K562 (cell line): Measurements from ENCODE around the gene HSPA6. TPM values are rescaled to one million over a fixed set of nuclear protein-coding genes. Genes with fewer than 3 reads are reported as not detected.
A peak's percentile ranks its signal among the peaks of the same experiment; 100 is the strongest.

Source experiments
- HDAC2 ChIP-seq: fragments of 450-650 bp; IDR thresholded peaks from 2 replicates; pipeline ENCODE4 v1.6.1; 2016; ENCODE audit warnings: mild to moderate bottlenecking
- HDAC3 ChIP-seq: fragments of 450-650 bp; IDR thresholded peaks from 2 replicates; pipeline ENCODE4 v1.6.1; 2018; ENCODE audit warnings: borderline replicate concordance, mild to moderate bottlenecking, moderate library complexity; ENCODE audit not compliant: partially characterized antibody
- NCOR1 ChIP-seq: fragments of 450-650 bp; IDR thresholded peaks from 2 replicates; pipeline ENCODE4 v1.6.1; 2016; ENCODE audit warnings: mild to moderate bottlenecking, moderate library complexity
- PCBP2 ChIP-seq: fragments of 200-400 bp; formaldehyde crosslinking; IDR thresholded peaks from 2 replicates; pipeline ENCODE4 v1.6.1; 2018; ENCODE audit warnings: low read length, low read depth, mild to moderate bottlenecking, moderate library complexity; ENCODE audit not compliant: poor library complexity, severe bottlenecking
- PKNOX1 ChIP-seq: fragments of 450-650 bp; IDR thresholded peaks from 2 replicates; pipeline ENCODE4 v1.6.1; 2016
- POLR2A ChIP-seq: fragments of 450-650 bp; conservative IDR thresholded peaks from 2 replicates; pipeline ENCODE4 v1.6.1; 2016
- SIN3A ChIP-seq, 2 experiments: fragments of 150-350 bp in 1 of 2; IDR thresholded peaks; 2 replicates each; pipeline ENCODE4 v1.6.1; 2011 to 2016; ENCODE audit warnings: borderline replicate concordance in 2 of 2, low read depth in 2 of 2, low read length in 2 of 2, mild to moderate bottlenecking in 2 of 2, moderate library complexity in 2 of 2; ENCODE audit not compliant: control insufficient read depth in 1 of 2
- SMAD4 ChIP-seq: fragments of 250-450 bp; sonication (Bioruptor Pico); conservative IDR thresholded peaks from 2 replicates; pipeline ENCODE4 v1.8.0; 2021; ENCODE audit warnings: inconsistent platforms, mild to moderate bottlenecking, moderate library complexity
- SMARCA4 ChIP-seq: fragments of 450-650 bp; IDR thresholded peaks from 2 replicates; pipeline ENCODE4 v1.6.1; 2016
- SMARCE1 ChIP-seq: fragments of 450-650 bp; IDR thresholded peaks from 2 replicates; pipeline ENCODE4 v1.7.1; 2016; ENCODE audit warnings: mild to moderate bottlenecking
- SRSF3 ChIP-seq: fragments of 200-400 bp; formaldehyde crosslinking; IDR thresholded peaks from 2 replicates; pipeline ENCODE4 v1.6.1; 2016; ENCODE audit warnings: mild to moderate bottlenecking, low read length, moderate library complexity; ENCODE audit not compliant: insufficient read depth
- THRAP3 ChIP-seq: fragments of 450-650 bp; IDR thresholded peaks from 2 replicates; pipeline ENCODE4 v1.6.1; 2016; ENCODE audit warnings: mild to moderate bottlenecking, inconsistent platforms, borderline replicate concordance
- TRIM24 ChIP-seq, 2 experiments: fragments of 450-650 bp; IDR thresholded peaks; 2 replicates each; pipeline ENCODE4 v1.6.1; 2016
- YY1 ChIP-seq, 3 experiments: IDR thresholded peaks; 2 replicates each; pipeline ENCODE4 v1.6.1; 2011; ENCODE audit warnings: low read length in 2 of 3, mild to moderate bottlenecking in 2 of 3, moderate library complexity in 2 of 3, borderline replicate concordance in 1 of 3, control low read depth in 1 of 3, low read depth in 1 of 3; ENCODE audit not compliant: insufficient read depth in 3 of 3, insufficient replicate concordance in 2 of 3, control insufficient read depth in 1 of 3, insufficient read length in 1 of 3; ENCODE audit errors: extremely low read depth in 1 of 3
- ZBTB11 ChIP-seq, 3 experiments: fragments of 200-800 bp in 1 of 3; fragments of 250-450 bp in 1 of 3; fragments of 450-650 bp in 1 of 3; sonication (Bioruptor Pico) in 1 of 3; sonication (Bioruptor generic) in 1 of 3; formaldehyde crosslinking in 1 of 3; IDR thresholded peaks; 2 replicates each; pipeline versions ENCODE4 v1.6.1 to v1.8.0; 2016 to 2022; ENCODE audit warnings: mild to moderate bottlenecking in 2 of 3, missing genetic modification characterization in 2 of 3, missing compliant biosample characterization in 1 of 3, moderate library complexity in 1 of 3
- ZNF197 ChIP-seq: fragments of 200-800 bp; sonication (Bioruptor generic); IDR thresholded peaks from 2 replicates; pipeline ENCODE4 v1.6.1; 2016; ENCODE audit warnings: low read depth, missing genetic modification characterization, missing compliant biosample characterization
- ZNF79 ChIP-seq: fragments of 250-450 bp; sonication (Bioruptor Pico); IDR thresholded peaks from 2 replicates; pipeline ENCODE4 v1.4.0; 2020; ENCODE audit warnings: low read depth, mild to moderate bottlenecking, moderate library complexity
- polyA plus RNA-seq, 8 experiments: library from polyadenylated mRNA; depleted of rRNA in 4 of 8; stranded (reverse) in 5 of 8; unstranded in 3 of 8; fragments of >200 nt; fragmentation: Nextera tagmentation in 2 of 8; fragmentation: Illumina TruSeq in 1 of 8; extraction: Ambion mirVana in 2 of 8; extraction: Trizol in 1 of 8; gene quantifications; 2 replicates each; pipeline versions ENCODE4 v1.2.1 to v1.2.3, GENCODE V29; 2011 to 2014; ENCODE audit warnings: inconsistent platforms in 1 of 8, missing spikeins in 1 of 8
- total RNA-seq, 7 experiments: library from RNA; depleted of rRNA in 6 of 7; stranded (reverse); fragments of >200 nt in 6 of 7; fragmentation: Illumina TruSeq in 2 of 7; extraction: Trizol in 2 of 7; gene quantifications; 2 replicates each; pipeline versions ENCODE4 v1.2.1 to v1.2.3, GENCODE V29; 2011 to 2021; ENCODE audit warnings: low replicate concordance in 1 of 7
- TF ChIP-seq, protein P1 (sequence below): fragments of 450-650 bp; IDR thresholded peaks from 2 replicates; pipeline ENCODE4 v1.6.1; 2016; ENCODE audit warnings: antibody characterized with exemption
- TF ChIP-seq, protein P2 (sequence below): fragments of 250-450 bp; sonication (Bioruptor Pico); IDR thresholded peaks from 2 replicates; pipeline ENCODE4 v1.5.0; 2021

The HSPA6 gene
- total and polyA plus RNA-seq, 9 of the 15 experiments (the other 6 are each of a cell fraction or from before 2014, with no cell fraction given) = 0.15 to 10.0 (median 2.4) TPM

DNA sequence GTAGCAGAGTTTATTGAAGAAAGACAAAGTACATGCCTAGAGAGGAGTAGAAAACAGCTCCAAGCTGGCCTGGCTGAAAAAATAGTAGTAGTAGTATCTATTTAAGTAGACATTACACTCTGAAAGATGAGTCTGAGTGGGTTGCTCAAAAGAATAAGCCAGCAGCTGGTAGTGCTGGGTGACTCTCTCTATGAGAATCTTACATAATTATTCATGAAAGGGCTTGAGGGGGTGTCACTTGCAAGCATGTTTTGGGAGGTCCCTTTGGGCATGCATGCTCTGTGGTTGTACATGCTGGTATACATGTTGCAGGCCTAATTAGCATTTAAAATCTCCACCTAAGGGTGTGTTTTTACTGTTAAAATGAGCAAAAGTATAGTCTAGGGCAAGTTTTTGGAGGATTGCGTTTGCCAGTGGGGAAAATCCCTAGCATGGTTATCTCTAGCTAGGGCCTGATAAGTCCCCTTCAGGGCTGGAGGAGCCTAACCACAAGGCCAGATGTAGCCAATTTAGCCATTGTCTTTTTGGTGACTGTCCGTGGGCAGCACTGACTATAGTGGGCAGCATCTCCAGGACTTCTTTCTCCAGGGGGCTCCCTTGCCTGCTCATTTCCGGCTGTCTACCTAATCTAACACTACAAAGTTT is 30.1 kb upstream of the HSPA6 start (continued):
- no peak for TF ChIP-seq SRSF3
- TF ChIP-seq THRAP3 = no peak
- TF ChIP-seq, protein P1, sequence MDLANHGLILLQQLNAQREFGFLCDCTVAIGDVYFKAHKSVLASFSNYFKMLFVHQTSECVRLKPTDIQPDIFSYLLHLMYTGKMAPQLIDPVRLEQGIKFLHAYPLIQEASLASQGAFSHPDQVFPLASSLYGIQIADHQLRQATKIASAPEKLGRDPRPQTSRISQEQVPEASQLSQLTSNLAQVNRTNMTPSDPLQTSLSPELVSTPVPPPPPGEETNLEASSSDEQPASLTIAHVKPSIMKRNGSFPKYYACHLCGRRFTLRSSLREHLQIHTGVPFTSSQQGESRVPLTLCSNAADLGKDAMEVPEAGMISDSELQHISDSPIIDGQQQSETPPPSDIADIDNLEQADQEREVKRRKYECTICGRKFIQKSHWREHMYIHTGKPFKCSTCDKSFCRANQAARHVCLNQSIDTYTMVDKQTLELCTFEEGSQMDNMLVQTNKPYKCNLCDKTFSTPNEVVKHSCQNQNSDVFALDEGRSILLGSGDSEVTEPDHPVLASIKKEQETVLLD = no peak
- no peak for TF ChIP-seq ZNF197 (CRISPR knock-in tag)
- no peak for TF ChIP-seq PKNOX1
- no peak for TF ChIP-seq SIN3A (IDR thresholded peaks at IDR 0.05; ENCODE audit: borderline replicate concordance in 2 of 2, control insufficient read depth in 1 of 2, low read depth in 2 of 2, low read length in 2 of 2)
- peak; percentile 68 for TF ChIP-seq HDAC2
- TF ChIP-seq NCOR1 = no peak
- no peak for TF ChIP-seq ZBTB11 (CRISPR knock-in tag; IDR thresholded peaks at IDR 0.05)
- no peak for TF ChIP-seq POLR2A
- no peak for TF ChIP-seq HDAC3
- TF ChIP-seq SMARCE1 = peak; percentile 65; the same call in 1 of the 2 replicates
- TF ChIP-seq PCBP2 = no peak
- TF ChIP-seq YY1 (IDR thresholded peaks at IDR 0.05; ENCODE audit: borderline replicate concordance in 1 of 3, control insufficient read depth in 1 of 3, extremely low read depth in 1 of 3, insufficient read depth in 3 of 3, insufficient read length in 1 of 3, insufficient replicate concordance in 2 of 3, low read depth in 1 of 3, low read length in 2 of 3) = no peak
- TF ChIP-seq SMAD4 (CRISPR knock-in tag) = peak; percentile 16; the same call in 1 of the 2 replicates
- no peak for TF ChIP-seq ZNF79
- TF ChIP-seq, protein P2, sequence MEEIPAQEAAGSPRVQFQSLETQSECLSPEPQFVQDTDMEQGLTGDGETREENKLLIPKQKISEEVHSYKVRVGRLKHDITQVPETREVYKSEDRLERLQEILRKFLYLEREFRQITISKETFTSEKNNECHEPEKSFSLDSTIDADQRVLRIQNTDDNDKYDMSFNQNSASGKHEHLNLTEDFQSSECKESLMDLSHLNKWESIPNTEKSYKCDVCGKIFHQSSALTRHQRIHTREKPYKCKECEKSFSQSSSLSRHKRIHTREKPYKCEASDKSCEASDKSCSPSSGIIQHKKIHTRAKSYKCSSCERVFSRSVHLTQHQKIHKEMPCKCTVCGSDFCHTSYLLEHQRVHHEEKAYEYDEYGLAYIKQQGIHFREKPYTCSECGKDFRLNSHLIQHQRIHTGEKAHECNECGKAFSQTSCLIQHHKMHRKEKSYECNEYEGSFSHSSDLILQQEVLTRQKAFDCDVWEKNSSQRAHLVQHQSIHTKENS (CRISPR knock-in tag) = no peak
- TF ChIP-seq TRIM24 (IDR thresholded peaks at IDR 0.05) = peak in 1 of 2 experiments; percentile 44; a peak in 1 of 4 replicates
- peak; percentile 80 for TF ChIP-seq SMARCA4
